Activated CD4-positive, alpha-beta T cell treated with anti-CD3 and anti-CD28 coated beads for 36 hours (primary cell): Measurements from ENCODE around the gene TINAG. TPM values are rescaled to one million over a fixed set of nuclear protein-coding genes. Genes with fewer than 3 reads are reported as not detected.

Experiments
- ATAC-seq: fragments of 200-7000 bp; cut with Tn5 transposase; one replicate; pipeline ENCODE4 v1.10.0; 2021; ENCODE audit warnings: mild to moderate bottlenecking, moderate library complexity
- CTCF ChIA-PET: fragments of 350-600 bp; sonication (Branson Sonifier 250); formaldehyde crosslinking; loops from one replicate; lab custom pipeline; 2021; ENCODE audit warnings: antibody characterized with exemption; lab: Charles Lee
- POLR2A ChIA-PET: fragments of 350-600 bp; sonication (Branson Sonifier 250); formaldehyde crosslinking; loops from one replicate; lab custom pipeline; 2021; ENCODE audit warnings: antibody characterized with exemption, inconsistent platforms; lab: Charles Lee
- DNase-seq: peaks from one replicate; pipeline ENCODE4 v3.0.0-alpha.2; 2020
- H3K27ac Mint-ChIP-seq: one replicate; pipeline ENCODE4 v1.8.0; 2021; ENCODE audit warnings: mixed read lengths
- H3K27me3 Mint-ChIP-seq: one replicate; pipeline ENCODE4 v1.8.0; 2021; ENCODE audit warnings: mixed read lengths
- H3K36me3 Mint-ChIP-seq: one replicate; pipeline ENCODE4 v1.8.0; 2021; ENCODE audit warnings: low read depth, mixed read lengths
- H3K4me1 Mint-ChIP-seq: one replicate; pipeline ENCODE4 v1.8.0; 2021; ENCODE audit warnings: mixed read lengths
- H3K4me3 Mint-ChIP-seq: one replicate; pipeline ENCODE4 v1.8.0; 2021; ENCODE audit warnings: mild to moderate bottlenecking, moderate library complexity, mixed read lengths
- H3K9me3 Mint-ChIP-seq: one replicate; pipeline ENCODE4 v1.8.0; 2021; ENCODE audit warnings: low read depth, mixed read lengths
- intact Hi-C, 2 experiments: fragments of 100-400 bp; cut with DNase I in 1 of 2; cut with micrococcal nuclease in 1 of 2; formaldehyde crosslinking; loops; one replicate each; pipeline versions ENCODE4 v1.14.2 to v1.15.1; 2022 to 2024; cut with DNase I, micrococcal nuclease
- total RNA-seq, 2 experiments: library from RNA; stranded (reverse); gene quantifications; one replicate each; pipeline ENCODE4 v1.2.3, GENCODE V29; 2021

TINAG gene
- total RNA-seq, 2 experiments from 2014 or later, result not detected

DNA sequence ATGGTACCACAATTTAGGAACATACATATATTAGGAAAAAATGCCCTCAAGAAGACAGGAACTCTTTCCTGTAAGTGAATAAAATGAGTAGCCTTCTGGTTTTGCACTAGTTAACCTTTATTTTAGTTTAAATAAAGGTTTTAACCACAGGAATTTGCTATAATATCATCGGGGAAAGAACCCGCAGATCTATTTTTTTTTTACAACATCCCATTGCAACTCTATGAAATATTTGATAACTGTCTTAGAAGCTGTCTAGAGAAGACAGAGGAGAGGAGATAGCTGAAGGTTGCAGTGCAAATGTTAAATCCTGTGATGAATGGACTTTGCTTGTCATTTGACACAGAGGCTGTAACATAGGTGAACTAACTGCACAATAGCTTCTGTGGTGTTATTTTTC is 69.5 kb downstream of the TINAG start:
- DNase-seq, result no peak
- Mint-ChIP-seq H3K36me3 (no peaks in the 10 kb centered on the region), H3K4me1 (no peaks in the 10 kb centered on the region), H3K4me3 (no peak overlapping the region), H3K27me3 (no peaks in the 10 kb centered on the region), H3K9me3 (no peaks in the 10 kb centered on the region), H3K27ac (no peak overlapping the region)
- intact Hi-C loops, result no loop called here
- ChIA-PET POLR2A (no interaction called here), CTCF (no interaction called here)
- ATAC-seq, result no peak

DNA sequence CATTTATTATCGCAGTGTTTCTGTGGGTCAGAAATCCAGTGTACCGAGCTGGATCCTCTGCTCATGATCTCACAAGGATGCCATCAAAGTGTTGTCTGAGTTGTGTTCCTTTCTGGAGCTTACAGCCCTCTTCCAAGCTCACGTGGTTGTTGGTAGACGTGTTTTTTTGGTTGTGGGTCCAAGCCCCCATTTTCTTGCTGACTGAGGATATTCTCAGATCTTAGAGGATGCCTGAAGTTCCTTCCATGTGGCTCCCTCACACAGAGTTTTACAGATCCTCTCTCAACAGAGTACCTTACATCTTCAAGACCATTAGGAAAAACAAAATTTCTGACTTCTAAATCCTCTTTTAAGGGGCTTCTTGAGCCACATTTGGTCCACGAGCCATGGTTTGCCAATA is 78.1 kb downstream of the TINAG start:
- Mint-ChIP-seq H3K27me3 (no peaks in the 10 kb centered on the region), H3K27ac (no peak overlapping the region), H3K4me1 (no peaks in the 10 kb centered on the region), H3K9me3 (no peaks in the 10 kb centered on the region), H3K4me3 (no peak overlapping the region), H3K36me3 (no peaks in the 10 kb centered on the region)
- DNase-seq (no peak), ATAC-seq (no peak)
- intact Hi-C loops, result no loop called here
- CTCF ChIA-PET, result no interaction called here
- POLR2A ChIA-PET, result no interaction called here

DNA sequence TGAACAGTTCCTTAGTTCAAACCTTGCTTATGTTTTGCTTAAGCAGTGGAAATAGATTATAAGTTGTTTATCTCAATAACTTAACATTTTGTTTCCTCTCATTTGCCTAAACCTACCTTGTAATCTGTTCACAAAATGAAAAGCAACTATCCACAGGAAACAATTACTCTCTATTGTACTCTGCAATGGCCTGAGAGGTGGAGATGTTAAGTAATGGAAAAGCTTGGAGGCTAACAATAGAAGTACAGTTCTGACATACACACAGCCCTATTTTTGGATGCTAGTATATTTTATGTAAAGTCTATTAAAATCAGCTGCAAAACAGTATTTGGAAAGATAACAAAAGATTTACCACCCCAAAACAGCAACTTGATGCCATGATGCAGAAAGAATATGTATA is 82.1 kb downstream of the TINAG start:
- ChIA-PET POLR2A (no interaction called here), CTCF (interaction anchor here (0.6 kb wide), 1 partner anchor 187 kb away, joined by 3 read pairs; no protein-coding TSS in a partner anchor)
- Mint-ChIP-seq H3K4me3 (no peak overlapping the region), H3K36me3 (no peaks in the 10 kb centered on the region), H3K27ac (no peak overlapping the region), H3K4me1 (no peaks in the 10 kb centered on the region), H3K9me3 (no peaks in the 10 kb centered on the region), H3K27me3 (no peaks in the 10 kb centered on the region)
- intact Hi-C loops, result no loop called here
- DNase-seq (no peak), ATAC-seq (no peak)

DNA sequence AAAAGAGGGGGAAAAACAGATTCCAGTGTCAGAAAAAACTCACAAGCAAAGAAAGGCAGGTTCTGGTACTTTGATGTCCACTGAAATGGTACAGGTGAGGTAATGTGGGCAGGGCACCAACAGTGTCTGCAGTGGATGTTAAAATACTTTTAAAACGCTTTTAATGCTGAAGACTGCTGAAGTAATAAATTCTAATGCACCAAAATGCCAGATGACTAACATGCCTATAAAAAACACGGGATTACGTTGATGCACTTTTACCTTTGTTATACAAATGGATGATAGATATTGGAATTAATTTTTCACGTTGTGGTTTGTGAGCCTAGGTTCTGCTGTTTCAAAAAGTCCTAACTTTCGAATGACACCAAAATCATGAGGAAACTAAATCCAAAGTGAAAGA is 83.3 kb downstream of the TINAG start:
- DNase-seq (no peak), ATAC-seq (no peak)
- H3K36me3 Mint-ChIP-seq, result no peaks in the 10 kb centered on the region
- H3K4me1 Mint-ChIP-seq, result no peaks in the 10 kb centered on the region
- intact Hi-C loops, result no loop called here
- H3K4me3 Mint-ChIP-seq, result no peak overlapping the region
- H3K27ac Mint-ChIP-seq, result no peak overlapping the region
- no peaks in the 10 kb centered on the region for H3K9me3 Mint-ChIP-seq
- no peaks in the 10 kb centered on the region for H3K27me3 Mint-ChIP-seq
- POLR2A ChIA-PET, result no interaction called here
- CTCF ChIA-PET, result no interaction called here

DNA sequence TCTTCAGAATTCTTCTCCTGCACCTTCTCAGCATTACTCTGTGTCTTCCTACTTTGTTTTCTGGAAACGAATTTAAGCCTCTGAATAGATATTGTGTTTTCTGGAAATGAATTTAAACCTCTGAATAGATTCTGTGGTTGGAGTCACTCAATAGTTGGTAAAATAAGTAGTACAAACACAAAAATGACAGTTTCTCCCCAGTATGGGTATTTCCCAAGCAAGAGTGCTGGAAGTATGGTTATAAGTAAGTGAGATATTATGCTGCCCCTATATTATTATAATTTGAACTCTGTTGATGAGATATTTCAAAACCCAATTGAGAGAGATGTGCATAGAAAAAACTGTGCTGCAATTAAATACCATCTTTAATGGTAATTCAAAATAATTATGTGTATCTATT is 94.9 kb downstream of the TINAG start:
- H3K36me3 Mint-ChIP-seq, result no peaks in the 10 kb centered on the region
- no peak overlapping the region for H3K27ac Mint-ChIP-seq
- no peaks in the 10 kb centered on the region for H3K4me1 Mint-ChIP-seq
- ChIA-PET CTCF (no interaction called here), POLR2A (no interaction called here)
- ATAC-seq (no peak), DNase-seq (no peak)
- peaks cover 2% of the 10 kb centered on the region for H3K9me3 Mint-ChIP-seq
- no peaks in the 10 kb centered on the region for H3K27me3 Mint-ChIP-seq
- intact Hi-C loops, result no loop called here
- no peak overlapping the region for H3K4me3 Mint-ChIP-seq

DNA sequence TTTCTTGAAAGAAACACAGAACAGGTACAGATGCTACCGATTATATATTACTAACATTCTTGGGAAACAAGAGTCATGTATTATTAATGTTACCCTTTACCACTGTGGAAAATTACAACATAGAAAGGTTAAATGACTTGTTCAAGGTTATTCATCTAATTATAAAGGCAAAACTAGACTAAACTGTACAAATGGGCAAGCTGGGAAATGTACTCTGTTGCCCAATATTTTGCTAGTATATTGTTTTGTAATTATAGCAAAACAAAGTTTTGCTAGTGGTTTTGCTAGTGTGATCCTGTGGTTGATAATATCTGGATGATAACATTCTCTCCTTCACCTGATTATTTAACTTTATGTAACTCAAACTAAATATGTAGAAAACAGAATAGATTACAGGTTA is 96.5 kb downstream of the TINAG start:
- intact Hi-C loops, result no loop called here

DNA sequence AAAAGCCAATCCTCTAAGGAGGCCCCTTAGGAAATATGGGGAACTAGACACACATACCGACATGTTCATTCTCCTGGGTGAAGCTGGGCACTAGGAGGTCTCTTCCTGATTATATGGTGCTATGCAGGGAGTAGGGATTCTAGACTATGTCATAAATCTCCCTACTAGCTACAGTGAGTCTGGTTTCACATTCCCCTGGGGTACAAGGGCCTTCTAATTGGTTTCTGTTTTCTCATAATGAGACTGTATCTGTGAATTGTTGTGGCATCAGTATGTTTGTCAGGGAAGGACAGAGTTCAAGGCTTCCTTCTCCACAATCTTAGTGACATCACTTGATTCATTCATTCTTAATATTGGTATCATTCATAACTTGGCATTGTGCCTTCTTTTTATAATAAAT is 103.5 kb downstream of the TINAG start:
- H3K4me1 Mint-ChIP-seq, result no peaks in the 10 kb centered on the region
- peaks cover 7% of the 10 kb centered on the region for H3K9me3 Mint-ChIP-seq
- ChIA-PET CTCF (no interaction called here), POLR2A (no interaction called here)
- H3K36me3 Mint-ChIP-seq, result no peaks in the 10 kb centered on the region
- ATAC-seq, result no peak
- DNase-seq, result no peak
- no peaks in the 10 kb centered on the region for H3K27me3 Mint-ChIP-seq
- H3K27ac Mint-ChIP-seq, result no peak overlapping the region
- no peak overlapping the region for H3K4me3 Mint-ChIP-seq
- intact Hi-C loops, result no loop called here

More for the DNA sequence above, 96.5 kb downstream of the TINAG start:
- ChIA-PET POLR2A (no interaction called here), CTCF (no interaction called here)
- H3K4me1 Mint-ChIP-seq, result no peaks in the 10 kb centered on the region
- no peak for DNase-seq
- peaks cover 9% of the 10 kb centered on the region for H3K9me3 Mint-ChIP-seq
- no peaks in the 10 kb centered on the region for H3K27me3 Mint-ChIP-seq
- no peak overlapping the region for H3K4me3 Mint-ChIP-seq
- no peak overlapping the region for H3K27ac Mint-ChIP-seq
- no peak for ATAC-seq
- no peaks in the 10 kb centered on the region for H3K36me3 Mint-ChIP-seq

DNA sequence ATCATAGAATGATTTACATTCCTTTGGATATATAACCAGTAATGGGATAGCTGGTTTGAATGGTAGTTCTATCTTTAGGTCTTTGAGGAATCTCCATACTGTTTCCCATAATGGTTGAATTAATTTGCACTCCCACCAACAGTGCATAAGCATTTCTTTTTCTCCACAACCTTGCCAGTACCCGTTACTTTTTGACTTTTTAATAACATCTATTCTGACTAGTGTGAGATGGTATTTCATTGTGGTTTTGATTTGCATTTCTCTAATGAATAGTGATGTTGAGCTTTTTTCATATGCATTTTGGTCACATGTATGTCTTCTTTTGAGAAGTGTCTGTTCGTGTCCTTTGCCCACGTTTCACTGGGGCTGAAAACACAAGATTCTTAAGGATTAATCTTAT is 107.3 kb downstream of the TINAG start:
- Mint-ChIP-seq H3K36me3 (no peaks in the 10 kb centered on the region), H3K27ac (no peak overlapping the region), H3K9me3 (no peaks in the 10 kb centered on the region), H3K4me1 (no peaks in the 10 kb centered on the region), H3K27me3 (no peaks in the 10 kb centered on the region), H3K4me3 (no peak overlapping the region)
- no peak for DNase-seq
- ChIA-PET POLR2A (no interaction called here), CTCF (no interaction called here)
- intact Hi-C loops, result no loop called here
- no peak for ATAC-seq

DNA sequence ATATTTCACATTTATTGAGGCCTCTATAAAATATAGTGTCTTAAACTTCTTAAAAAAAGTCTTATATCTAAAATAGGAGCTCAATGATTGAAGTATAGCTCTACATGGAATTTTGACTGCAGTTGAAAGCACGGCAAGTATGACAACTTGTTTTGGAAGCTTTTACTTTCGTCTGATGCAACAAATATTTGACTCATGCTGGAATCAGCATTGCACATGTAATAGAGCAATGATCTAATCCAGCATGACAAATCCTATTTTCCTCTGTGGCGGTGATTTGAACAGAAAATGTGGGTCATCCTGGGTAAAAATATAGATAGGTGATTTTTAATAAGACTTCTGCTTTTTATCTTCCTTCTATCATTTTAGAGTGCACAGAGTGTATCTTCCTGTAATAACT is 111.6 kb downstream of the TINAG start:
- CTCF ChIA-PET, result interaction anchor here (0.6 kb wide), 1 partner anchor 354 kb away, joined by 5 read pairs; no protein-coding TSS in a partner anchor
- intact Hi-C loops, result no loop called here
- DNase-seq, result no peak
- Mint-ChIP-seq H3K36me3 (no peaks in the 10 kb centered on the region), H3K4me3 (no peak overlapping the region), H3K27me3 (no peaks in the 10 kb centered on the region), H3K27ac (no peak overlapping the region), H3K9me3 (no peaks in the 10 kb centered on the region), H3K4me1 (no peaks in the 10 kb centered on the region)
- POLR2A ChIA-PET, result no interaction called here
- ATAC-seq, result no peak

DNA sequence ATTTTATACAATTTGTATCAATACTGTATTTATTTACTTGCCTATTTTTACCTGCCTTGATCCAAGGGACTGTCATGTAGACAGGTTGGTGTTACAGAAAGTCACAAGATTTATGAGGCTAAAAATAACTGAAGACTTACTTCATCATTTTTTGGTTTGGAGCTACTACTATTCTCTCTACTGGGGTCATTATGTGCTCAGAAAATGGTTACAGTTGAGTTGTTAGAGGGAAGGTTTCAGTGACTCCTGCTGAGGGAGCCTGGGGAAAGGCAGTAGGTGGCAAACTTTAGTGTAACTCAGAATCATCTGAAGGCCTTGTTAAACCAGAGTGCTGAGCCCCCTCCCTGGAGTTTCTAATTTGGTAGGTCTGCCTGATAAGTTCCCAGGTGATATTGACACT is 118.8 kb downstream of the TINAG start:
- no peak for ATAC-seq
- no peak for DNase-seq
- intact Hi-C loops, result no loop called here
- ChIA-PET POLR2A (no interaction called here), CTCF (interaction anchor here (0.6 kb wide), 1 partner anchor 425 kb away, joined by 3 read pairs; no protein-coding TSS in a partner anchor)
- Mint-ChIP-seq H3K27ac (no peak overlapping the region), H3K4me3 (no peak overlapping the region), H3K9me3 (no peaks in the 10 kb centered on the region), H3K27me3 (no peaks in the 10 kb centered on the region), H3K4me1 (no peaks in the 10 kb centered on the region), H3K36me3 (no peaks in the 10 kb centered on the region)

DNA sequence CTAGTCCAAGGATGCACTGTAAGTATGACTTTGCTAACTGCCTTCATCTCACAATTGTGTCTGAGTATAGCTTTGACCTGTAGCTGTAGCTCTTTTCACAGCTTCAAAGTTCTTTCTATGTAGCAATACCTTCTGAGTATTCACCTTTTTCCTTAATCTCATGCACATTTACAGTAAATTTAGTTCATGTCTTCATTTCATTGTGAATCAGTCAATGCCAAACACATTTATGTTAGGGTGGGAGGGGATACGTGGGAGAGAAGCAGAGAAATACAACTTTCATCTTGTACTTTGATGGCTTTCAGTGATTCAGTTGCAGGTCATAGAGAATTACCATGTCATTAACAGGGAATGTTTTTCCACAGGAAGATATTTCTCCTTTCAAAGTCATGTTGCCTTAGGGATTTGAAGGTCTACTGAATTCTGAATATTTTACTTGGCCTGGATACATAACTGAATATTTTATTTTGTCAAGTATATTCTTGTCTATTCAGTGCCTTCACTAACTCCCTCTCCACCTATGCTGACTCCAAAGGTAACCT is 119.2 kb downstream of the TINAG start:
- Mint-ChIP-seq H3K4me3 (no peak overlapping the region), H3K27me3 (no peaks in the 10 kb centered on the region), H3K9me3 (no peaks in the 10 kb centered on the region), H3K36me3 (no peaks in the 10 kb centered on the region), H3K27ac (no peak overlapping the region), H3K4me1 (no peaks in the 10 kb centered on the region)
- CTCF ChIA-PET, result interaction anchor here (0.6 to 0.7 kb wide), 2 partner anchors 410 to 425 kb away, joined by 3 read pairs; no protein-coding TSS in a partner anchor
- intact Hi-C loops, result no loop called here
- ATAC-seq (no peak), DNase-seq (no peak)
- POLR2A ChIA-PET, result no interaction called here

DNA sequence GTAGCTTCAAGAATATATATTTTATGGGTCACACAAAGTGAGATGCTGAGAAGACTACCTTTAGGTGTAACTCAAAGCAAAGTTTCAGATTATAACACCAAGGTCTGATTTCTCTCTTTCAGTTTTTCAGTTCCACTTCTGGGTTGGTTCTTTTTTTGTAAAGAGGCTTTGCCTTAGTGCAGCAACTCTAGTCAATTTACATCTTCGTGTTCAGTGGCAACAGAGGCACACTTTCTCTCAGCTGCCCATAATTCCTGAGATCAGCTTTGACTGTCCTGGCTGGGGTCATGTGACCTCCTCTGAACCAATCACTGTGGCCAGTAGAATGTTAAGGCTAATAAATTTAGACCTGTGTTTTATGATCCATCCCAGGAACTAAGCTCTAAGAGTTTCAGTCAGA is 120.2 kb downstream of the TINAG start:
- Mint-ChIP-seq H3K27me3 (no peaks in the 10 kb centered on the region), H3K9me3 (no peaks in the 10 kb centered on the region), H3K27ac (no peak overlapping the region), H3K4me1 (no peaks in the 10 kb centered on the region), H3K36me3 (no peaks in the 10 kb centered on the region), H3K4me3 (no peak overlapping the region)
- ATAC-seq (no peak), DNase-seq (no peak)
- intact Hi-C loops, result no loop called here
- CTCF ChIA-PET, result no interaction called here
- POLR2A ChIA-PET, result no interaction called here

DNA sequence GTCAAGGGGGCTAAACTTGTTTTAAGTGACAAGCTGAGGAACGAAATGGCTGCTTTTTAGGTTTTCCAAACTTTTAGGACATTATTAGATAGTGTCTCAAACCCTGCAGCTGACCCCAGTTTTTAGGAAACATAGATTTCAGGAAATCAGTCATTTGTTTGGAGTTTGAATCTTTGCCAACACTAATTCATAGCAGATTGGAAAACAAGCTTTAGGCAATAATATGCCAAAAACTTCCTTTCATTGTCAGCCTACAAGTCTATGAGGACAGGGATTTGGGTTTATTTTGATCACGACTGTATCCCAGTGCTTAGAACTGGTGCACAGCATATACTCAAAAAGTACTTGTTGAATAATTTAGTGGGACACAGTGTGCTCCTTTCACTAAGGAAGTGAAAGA is 123.2 kb downstream of the TINAG start:
- H3K36me3 Mint-ChIP-seq, result no peaks in the 10 kb centered on the region
- no peak for ATAC-seq
- CTCF ChIA-PET, result no interaction called here

More for the DNA sequence above, 123.2 kb downstream of the TINAG start:
- no peak overlapping the region for H3K27ac Mint-ChIP-seq
- no peaks in the 10 kb centered on the region for H3K27me3 Mint-ChIP-seq
- POLR2A ChIA-PET, result no interaction called here
- H3K4me3 Mint-ChIP-seq, result no peak overlapping the region
- DNase-seq, result no peak
- no peaks in the 10 kb centered on the region for H3K9me3 Mint-ChIP-seq
- intact Hi-C loops, result no loop called here
- no peaks in the 10 kb centered on the region for H3K4me1 Mint-ChIP-seq
